ENCODE data around the gene AKAP13.

GRCh38 chr15:85766001-85766831, 385.8 kb downstream of the AKAP13 start:
- TF ChIP-seq CTCF (conservative IDR thresholded peaks at IDR 0.05) (no peak), ZFX (IDR thresholded peaks at IDR 0.05) (no peak)

Measured in C4-2B (cell line).